Measurements from ENCODE around the gene LILRA5. TPM values are rescaled to one million over a fixed set of nuclear protein-coding genes. Genes with fewer than 3 reads are reported as not detected.

The LILRA5 gene
- polyA plus RNA-seq, 1 donor (not counting 4 experiments of a cell fraction or from before 2014, with no cell fraction given), result not detected

DNA sequence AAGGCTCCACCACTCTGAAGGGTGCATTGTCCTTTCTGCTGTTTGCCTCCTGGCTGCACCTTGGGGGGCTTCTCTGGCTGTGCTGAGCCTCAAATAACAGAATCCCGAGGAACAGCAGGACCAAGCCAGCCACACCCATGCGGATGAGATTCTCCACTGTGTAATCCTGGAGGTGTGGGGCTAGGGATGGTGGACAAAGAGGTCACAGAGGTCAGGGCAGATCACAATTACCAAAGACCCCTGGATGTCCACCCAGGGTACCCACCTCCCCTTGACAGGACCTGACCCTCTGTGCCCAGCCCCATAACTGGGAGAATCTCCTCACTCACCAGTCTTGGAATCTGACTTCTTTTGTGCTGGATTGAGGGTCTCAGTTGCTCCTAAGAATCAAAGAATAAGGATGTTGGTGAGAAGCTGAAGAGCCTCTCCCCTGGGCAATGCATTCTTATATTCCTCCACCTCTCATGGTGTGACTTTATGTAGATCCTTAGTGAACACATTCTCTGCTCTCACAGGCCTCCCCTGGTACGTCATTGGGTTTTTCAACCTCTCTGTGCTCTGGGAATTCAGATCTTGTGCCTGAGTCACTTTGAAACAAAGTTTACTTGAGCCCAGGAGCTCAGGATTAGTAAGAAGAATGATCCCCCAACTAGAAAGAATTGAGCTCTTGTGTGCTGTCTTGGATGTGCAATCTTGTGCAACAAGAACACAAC, 20.8 kb upstream of the LILRA5 start:
- Histone ChIP-seq H3K27me3 (ENCODE audit: control insufficient read depth, extremely low read depth, insufficient read depth, low read length) (no peaks in the 10 kb centered on the region), H2AFZ (ENCODE audit: control insufficient read depth, low read length) (no peak overlapping the region), H3K27ac (ENCODE audit: control insufficient read depth, insufficient read depth, low read length) (no peak overlapping the region), H3K4me2 (ENCODE audit: control insufficient read depth, extremely low read depth, insufficient read depth, low read depth, low read length) (no peak overlapping the region), H3K79me2 (ENCODE audit: control insufficient read depth, insufficient read depth, low read length) (no peaks in the 10 kb centered on the region), H3K9me3 (ENCODE audit: control insufficient read depth, low read depth, low read length) (no peaks in the 10 kb centered on the region), H3K4me1 (ENCODE audit: control insufficient read depth, extremely low read depth, insufficient read depth, low read length) (no peaks in the 10 kb centered on the region), H4K20me1 (ENCODE audit: control insufficient read depth, extremely low read depth, insufficient read depth, low read length) (no peaks in the 10 kb centered on the region), H3K9me1 (ENCODE audit: control insufficient read depth, extremely low read depth, insufficient read depth, low read length) (no peaks in the 10 kb centered on the region), H3K36me3 (ENCODE audit: control insufficient read depth in 2 of 2, extremely low read depth in 1 of 2, insufficient read depth in 2 of 2, low read length in 2 of 2) (no peaks in the 10 kb centered on the region), H3K9ac (ENCODE audit: control insufficient read depth, extremely low read depth, insufficient read depth, low read length) (no peak overlapping the region), H3K4me3 (ENCODE audit: control insufficient read depth in 2 of 3, extremely low read depth in 1 of 3, insufficient read depth in 2 of 3, low read depth in 1 of 3, low read length in 3 of 3) (no peak overlapping the region)
- TF ChIP-seq, protein P1, sequence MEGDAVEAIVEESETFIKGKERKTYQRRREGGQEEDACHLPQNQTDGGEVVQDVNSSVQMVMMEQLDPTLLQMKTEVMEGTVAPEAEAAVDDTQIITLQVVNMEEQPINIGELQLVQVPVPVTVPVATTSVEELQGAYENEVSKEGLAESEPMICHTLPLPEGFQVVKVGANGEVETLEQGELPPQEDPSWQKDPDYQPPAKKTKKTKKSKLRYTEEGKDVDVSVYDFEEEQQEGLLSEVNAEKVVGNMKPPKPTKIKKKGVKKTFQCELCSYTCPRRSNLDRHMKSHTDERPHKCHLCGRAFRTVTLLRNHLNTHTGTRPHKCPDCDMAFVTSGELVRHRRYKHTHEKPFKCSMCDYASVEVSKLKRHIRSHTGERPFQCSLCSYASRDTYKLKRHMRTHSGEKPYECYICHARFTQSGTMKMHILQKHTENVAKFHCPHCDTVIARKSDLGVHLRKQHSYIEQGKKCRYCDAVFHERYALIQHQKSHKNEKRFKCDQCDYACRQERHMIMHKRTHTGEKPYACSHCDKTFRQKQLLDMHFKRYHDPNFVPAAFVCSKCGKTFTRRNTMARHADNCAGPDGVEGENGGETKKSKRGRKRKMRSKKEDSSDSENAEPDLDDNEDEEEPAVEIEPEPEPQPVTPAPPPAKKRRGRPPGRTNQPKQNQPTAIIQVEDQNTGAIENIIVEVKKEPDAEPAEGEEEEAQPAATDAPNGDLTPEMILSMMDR (optimal IDR thresholded peaks at IDR 0.05 in 1 of 3, IDR thresholded peaks at IDR 0.05 in 1 of 3, conservative IDR thresholded peaks at IDR 0.05 in 1 of 3; ENCODE audit: extremely low read depth in 1 of 3, insufficient read depth in 2 of 3, low read length in 3 of 3), result no peak
- FAIRE-seq, result no peak
- no peak for DNase-seq (ENCODE audit: low read depth, low spot score)
- dilution Hi-C loops (cut with MboI; ENCODE audit: extremely low pct_ligation_motif_present, low sequenced_read_pairs), result no loop called here

- FAIRE-seq, result no peak
- dilution Hi-C loops (cut with MboI; ENCODE audit: extremely low pct_ligation_motif_present, low sequenced_read_pairs), result no loop called here
Observed at GRCh38 chr19:54332149-54332548, 19.2 kb upstream of the LILRA5 start.

More at GRCh38 chr19:54332149-54332548, 19.2 kb upstream of the LILRA5 start:
- Histone ChIP-seq H3K4me3 (ENCODE audit: control insufficient read depth in 2 of 3, extremely low read depth in 1 of 3, insufficient read depth in 2 of 3, low read depth in 1 of 3, low read length in 3 of 3) (no peak overlapping the region), H2AFZ (ENCODE audit: control insufficient read depth, low read length) (no peak overlapping the region), H3K9me1 (ENCODE audit: control insufficient read depth, extremely low read depth, insufficient read depth, low read length) (no peaks in the 10 kb centered on the region), H3K4me1 (ENCODE audit: control insufficient read depth, extremely low read depth, insufficient read depth, low read length) (no peaks in the 10 kb centered on the region), H3K27ac (ENCODE audit: control insufficient read depth, insufficient read depth, low read length) (no peak overlapping the region), H4K20me1 (ENCODE audit: control insufficient read depth, extremely low read depth, insufficient read depth, low read length) (no peaks in the 10 kb centered on the region), H3K9ac (ENCODE audit: control insufficient read depth, extremely low read depth, insufficient read depth, low read length) (no peak overlapping the region), H3K4me2 (ENCODE audit: control insufficient read depth, extremely low read depth, insufficient read depth, low read depth, low read length) (no peak overlapping the region), H3K36me3 (ENCODE audit: control insufficient read depth in 2 of 2, extremely low read depth in 1 of 2, insufficient read depth in 2 of 2, low read length in 2 of 2) (no peaks in the 10 kb centered on the region), H3K79me2 (ENCODE audit: control insufficient read depth, insufficient read depth, low read length) (no peaks in the 10 kb centered on the region), H3K27me3 (ENCODE audit: control insufficient read depth, extremely low read depth, insufficient read depth, low read length) (no peaks in the 10 kb centered on the region), H3K9me3 (ENCODE audit: control insufficient read depth, low read depth, low read length) (no peaks in the 10 kb centered on the region)
- no peak for DNase-seq (ENCODE audit: low read depth, low spot score)
- TF ChIP-seq EZH2 (IDR thresholded peaks at IDR 0.05; ENCODE audit: low read length), result no peak
- TF ChIP-seq, protein P1 (optimal IDR thresholded peaks at IDR 0.05 in 1 of 3, IDR thresholded peaks at IDR 0.05 in 1 of 3, conservative IDR thresholded peaks at IDR 0.05 in 1 of 3; ENCODE audit: extremely low read depth in 1 of 3, insufficient read depth in 2 of 3, low read length in 3 of 3), result no peak
